HUES64 (cell line): ENCODE measurements around the gene LRRC74A.
"Not testable (repeated sequence)": the region's sequence is repeated elsewhere in the genome, so short reads cannot be mapped to it uniquely, and the experiment has no call there.

Experiments used
- H3K27ac ChIP-seq: 2 replicates; pipeline ENCODE4 v1.7.0; 2013; ENCODE audit warnings: low read depth, low read length, inconsistent platforms
- H3K27me3 ChIP-seq: 2 replicates; pipeline ENCODE4 v1.6.1; 2013; ENCODE audit warnings: mild to moderate bottlenecking, low read length; ENCODE audit not compliant: insufficient read depth
- H3K36me3 ChIP-seq: 2 replicates; pipeline ENCODE4 v1.6.1; 2013; ENCODE audit warnings: mild to moderate bottlenecking, low read length; ENCODE audit not compliant: insufficient read depth
- H3K4me1 ChIP-seq: 2 replicates; pipeline ENCODE4 v1.6.1; 2013; ENCODE audit warnings: mild to moderate bottlenecking, low read length, moderate library complexity; ENCODE audit not compliant: insufficient read depth
- H3K4me3 ChIP-seq: 2 replicates; pipeline ENCODE4 v1.5.1; 2013; ENCODE audit warnings: mild to moderate bottlenecking, low read length, moderate library complexity
- H3K9ac ChIP-seq: 2 replicates; pipeline ENCODE4 v1.6.1; 2013; ENCODE audit warnings: mild to moderate bottlenecking, low read depth, low read length
- H3K9me3 ChIP-seq: 2 replicates; pipeline ENCODE4 v1.6.1; 2013; ENCODE audit warnings: low read depth, low read length; ENCODE audit not compliant: insufficient read depth
- WGBS: fragments of 150-250, 120-280 bp; methylation state at CpG from one replicate; pipeline ENCODE4 v1.1.7; 2013; ENCODE audit warnings: missing lambda C conversion rate; 5-methylcytosine and 5-hydroxymethylcytosine counted together

The LRRC74A gene

DNA sequence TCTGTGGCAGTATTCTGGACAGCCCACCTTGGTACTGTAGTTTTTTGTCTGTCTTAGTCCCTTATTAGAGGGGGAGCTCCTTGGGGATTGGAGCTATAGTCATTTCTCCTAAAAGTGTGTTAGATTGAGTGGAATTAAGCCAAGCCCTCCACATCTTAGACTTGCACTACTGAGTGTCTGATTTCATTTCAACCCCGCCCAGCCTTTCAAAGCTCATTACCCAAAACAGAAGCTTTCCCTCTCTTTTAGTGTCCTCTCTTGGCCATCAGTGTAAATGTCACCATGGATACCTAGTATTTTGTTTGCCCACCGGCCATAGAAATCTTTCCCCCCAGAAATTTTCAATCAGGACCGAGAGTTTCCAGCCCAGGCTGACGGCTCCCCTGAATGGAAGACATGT, 74.5 kb downstream of the LRRC74A start:
- H3K4me3 ChIP-seq = no peak overlapping the region
- no peak overlapping the region for H3K9ac ChIP-seq
- no peaks in the 10 kb centered on the region for H3K27me3 ChIP-seq
- 95% methylated on average over 4 of the region's 4 CpGs for WGBS
- peaks cover 9% of the 10 kb centered on the region; the same call in 1 of the 2 replicates for H3K9me3 ChIP-seq
- no peaks in the 10 kb centered on the region for H3K36me3 ChIP-seq
- H3K27ac ChIP-seq = no peak overlapping the region
- peaks cover 9% of the 10 kb centered on the region for H3K4me1 ChIP-seq

DNA sequence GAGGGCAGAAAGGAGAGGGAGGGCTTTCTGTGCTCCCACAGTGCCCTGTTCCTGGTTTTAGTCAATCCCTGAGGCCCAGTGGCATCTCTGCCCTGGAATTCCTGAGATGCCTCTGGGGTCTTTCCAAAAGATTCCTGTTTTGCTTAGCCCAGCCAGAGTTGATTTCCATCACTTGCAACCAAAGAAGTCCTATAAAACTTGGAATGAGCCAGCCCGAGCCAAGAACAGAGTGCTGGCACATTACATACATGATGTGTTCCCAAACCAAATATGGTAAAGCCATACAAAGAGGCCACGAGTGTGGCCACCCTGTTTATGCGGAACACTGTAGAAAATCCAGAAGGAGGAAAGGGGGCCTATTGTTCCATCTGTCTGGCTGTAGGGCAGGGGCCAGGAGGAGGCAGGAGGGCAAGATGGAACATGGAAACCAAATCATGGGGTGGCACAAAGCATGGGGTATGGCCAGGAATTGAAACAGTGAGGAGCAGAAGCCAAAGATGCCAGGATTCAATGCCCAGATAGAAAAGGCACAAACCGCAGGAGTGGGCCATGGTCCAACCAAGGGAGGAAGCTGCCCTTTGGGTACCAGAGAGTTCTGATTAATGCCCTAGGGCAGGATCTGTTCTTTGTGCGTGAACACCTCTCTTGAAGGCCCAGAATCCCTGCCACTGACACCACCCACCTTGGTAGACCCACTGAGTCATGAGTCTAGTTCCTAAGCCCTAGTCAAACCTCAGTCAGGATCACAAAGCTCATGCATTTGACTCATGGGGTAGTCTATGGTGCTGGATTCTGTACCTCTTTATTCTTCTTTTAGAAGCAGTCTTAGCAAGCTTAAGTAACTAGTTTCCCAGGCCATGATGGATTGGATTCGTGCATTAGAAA, 75.2 kb downstream of the LRRC74A start:
- Histone ChIP-seq H3K27ac (no peak overlapping the region), H3K9ac (no peak overlapping the region), H3K9me3 (peaks cover 9% of the 10 kb centered on the region; the same call in 1 of the 2 replicates), H3K4me3 (no peak overlapping the region), H3K27me3 (no peaks in the 10 kb centered on the region), H3K36me3 (no peaks in the 10 kb centered on the region), H3K4me1 (peaks cover 9% of the 10 kb centered on the region)
- whole genome bisulfite sequencing = 88% methylated on average over 6 of the region's 6 CpGs

DNA sequence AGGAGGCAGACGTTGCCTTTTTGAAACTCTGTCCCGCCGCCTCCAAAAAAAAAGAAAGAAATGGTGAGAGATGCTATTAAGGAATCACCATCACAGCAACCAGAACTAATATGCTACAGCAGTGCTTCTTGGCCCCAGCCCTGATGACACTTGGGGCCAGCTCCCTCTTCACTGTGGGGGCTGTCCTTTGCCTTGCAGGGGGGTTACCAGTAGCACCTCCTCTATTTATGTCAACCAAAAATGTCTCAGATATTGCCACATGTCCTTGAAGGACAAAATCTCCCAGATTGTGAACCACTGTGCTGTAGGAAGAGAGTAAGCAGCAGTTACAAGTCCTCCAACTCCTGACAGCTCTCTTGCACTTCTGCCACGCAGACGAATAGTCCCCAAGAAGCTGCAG, 76.4 kb downstream of the LRRC74A start:
- H3K9me3 ChIP-seq = peaks cover 9% of the 10 kb centered on the region; the same call in 1 of the 2 replicates
- no peak overlapping the region for H3K9ac ChIP-seq
- no peaks in the 10 kb centered on the region for H3K27me3 ChIP-seq
- peaks cover 9% of the 10 kb centered on the region for H3K4me1 ChIP-seq
- no peaks in the 10 kb centered on the region for H3K36me3 ChIP-seq
- 83% methylated on average over 5 of the region's 5 CpGs for WGBS
- no peak overlapping the region for H3K27ac ChIP-seq
- H3K4me3 ChIP-seq = no peak overlapping the region

DNA sequence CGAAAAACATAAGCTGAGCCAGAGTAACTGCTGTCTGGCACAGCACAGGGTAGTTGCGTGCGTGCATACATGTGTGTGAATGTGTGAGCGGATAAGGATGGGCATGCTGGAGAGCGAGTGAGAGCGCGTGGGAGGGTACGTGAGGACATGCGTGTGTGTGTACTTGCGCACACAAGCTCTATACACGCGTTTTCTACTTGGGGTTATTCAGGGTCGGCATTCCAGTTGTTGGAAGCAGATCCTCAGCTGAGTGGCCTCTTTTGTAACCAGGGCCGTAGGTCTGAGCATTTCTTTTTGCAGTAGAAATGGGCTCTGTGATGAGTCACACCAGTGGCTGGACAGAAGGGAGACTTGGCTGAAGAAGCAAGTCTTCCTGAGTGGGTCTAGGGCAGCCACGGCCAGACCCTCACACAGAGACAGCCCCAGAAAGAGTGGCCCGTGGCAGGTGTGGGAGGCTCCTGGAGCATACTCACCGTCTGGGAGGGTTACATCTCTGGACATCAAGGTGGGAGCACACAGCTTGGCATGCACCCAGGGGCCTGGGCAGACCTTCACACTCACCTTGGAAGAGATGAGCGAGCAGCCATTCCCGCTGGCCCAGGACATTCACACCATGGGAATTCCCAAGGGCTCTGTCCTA, 78.0 kb downstream of the LRRC74A start:
- Histone ChIP-seq H3K4me1 (peaks cover 9% of the 10 kb centered on the region), H3K27ac (no peak overlapping the region), H3K9me3 (peaks cover 5% of the 10 kb centered on the region; the same call in 1 of the 2 replicates), H3K36me3 (no peaks in the 10 kb centered on the region), H3K27me3 (no peaks in the 10 kb centered on the region), H3K4me3 (no peak overlapping the region), H3K9ac (no peak overlapping the region)
- WGBS = 91% methylated on average over 19 of the region's 19 CpGs

DNA sequence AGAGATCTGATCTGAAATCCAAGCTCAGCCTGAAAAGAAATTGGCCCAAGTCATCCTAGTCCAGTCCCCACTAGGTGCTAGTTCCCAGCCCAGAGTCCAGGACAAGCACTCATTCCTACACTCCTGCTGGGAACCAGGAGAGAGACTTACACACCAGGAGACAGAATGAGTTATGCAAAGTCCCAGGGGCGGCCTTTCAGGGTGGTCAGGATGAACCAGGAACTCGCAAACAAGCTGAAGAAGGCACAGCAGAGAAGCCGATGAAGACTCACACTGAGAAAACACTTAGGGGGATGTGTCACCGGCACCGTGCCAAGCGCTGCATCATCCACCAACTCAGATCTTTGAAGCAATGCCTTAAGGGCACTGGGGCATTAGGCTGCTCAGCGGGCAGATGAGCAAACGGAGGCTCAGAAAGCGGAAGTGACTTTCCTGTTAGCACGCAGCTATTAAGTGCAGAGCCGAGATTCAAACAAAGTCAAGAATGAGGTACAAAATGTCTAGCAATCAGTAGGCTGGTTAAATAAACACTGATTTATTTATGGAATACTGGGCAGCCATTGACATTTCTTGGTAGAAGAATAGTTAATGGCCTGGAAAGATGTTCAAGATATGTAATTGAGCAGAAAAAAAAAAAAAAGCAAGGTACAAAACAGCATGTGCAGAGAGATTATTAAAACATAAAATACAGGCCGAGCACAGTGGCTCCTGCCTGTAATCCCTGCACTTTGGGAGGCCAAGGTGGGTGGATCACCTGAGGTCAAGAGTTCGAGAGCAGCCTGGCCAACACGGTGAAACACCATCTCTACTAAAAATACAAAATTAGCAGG, 78.7 kb downstream of the LRRC74A start:
- Histone ChIP-seq H3K4me3 (no peak overlapping the region), H3K27ac (no peak overlapping the region)

DNA sequence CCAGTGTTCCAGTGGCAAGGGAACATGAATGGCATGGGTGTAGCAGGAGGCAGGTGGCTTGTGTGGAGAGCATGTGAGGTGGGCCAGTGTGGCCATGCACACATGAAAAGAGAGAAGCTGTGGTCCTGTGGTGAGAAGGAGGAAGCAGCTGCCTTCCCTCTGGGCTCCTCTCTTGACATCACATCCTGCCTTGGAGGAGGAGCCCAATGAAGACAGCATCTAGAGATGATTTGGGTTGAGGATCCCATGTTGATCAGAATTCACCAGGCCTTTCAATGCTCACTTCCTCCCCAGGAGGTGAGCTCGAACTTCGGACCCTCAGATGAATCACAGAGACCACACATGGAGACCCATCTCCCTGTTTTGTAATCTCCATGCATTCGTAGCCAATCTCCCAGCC, 82.6 kb downstream of the LRRC74A start:
- WGBS = 77% methylated on average over 3 of the region's 3 CpGs
- Histone ChIP-seq H3K9ac (no peak overlapping the region), H3K27ac (no peak overlapping the region), H3K4me3 (no peak overlapping the region), H3K9me3 (no peaks in the 10 kb centered on the region), H3K36me3 (no peaks in the 10 kb centered on the region), H3K4me1 (peaks cover 9% of the 10 kb centered on the region), H3K27me3 (no peaks in the 10 kb centered on the region)

More for the DNA sequence above, 78.7 kb downstream of the LRRC74A start:
- Histone ChIP-seq H3K9ac (no peak overlapping the region), H3K36me3 (no peaks in the 10 kb centered on the region), H3K9me3 (0 out of 2 replicates have a peak, but pooled peaks cover 3% of the 10 kb centered on the region), H3K27me3 (no peaks in the 10 kb centered on the region), H3K4me1 (peaks cover 9% of the 10 kb centered on the region)
- WGBS = 41% methylated on average over 14 of the region's 14 CpGs

DNA sequence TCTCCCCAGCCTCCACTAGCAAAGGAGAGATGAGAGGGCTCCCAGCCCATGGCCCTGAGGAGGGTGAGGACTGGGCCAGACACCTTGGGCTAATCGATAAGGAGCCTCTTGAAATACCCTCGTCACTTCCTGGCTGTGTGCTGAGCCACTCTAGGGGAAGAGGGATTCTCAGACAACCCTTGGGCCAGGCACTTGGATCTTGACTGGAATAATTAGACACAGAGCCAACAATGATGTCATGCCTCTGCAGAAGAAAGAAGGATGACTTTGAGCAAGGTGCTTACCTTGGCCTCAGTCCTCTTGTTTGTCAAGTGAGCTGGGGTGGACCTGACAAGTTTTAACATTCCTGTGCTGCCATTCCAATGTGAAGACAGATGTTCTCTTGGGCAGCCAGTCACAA, 83.1 kb downstream of the LRRC74A start:
- H3K4me3 ChIP-seq = no peak overlapping the region
- H3K4me1 ChIP-seq = peaks cover 9% of the 10 kb centered on the region
- H3K27ac ChIP-seq = no peak overlapping the region
- H3K36me3 ChIP-seq = no peaks in the 10 kb centered on the region
- H3K9me3 ChIP-seq = no peaks in the 10 kb centered on the region
- no peak overlapping the region for H3K9ac ChIP-seq
- H3K27me3 ChIP-seq = no peaks in the 10 kb centered on the region
- 96% methylated on average over 2 of the region's 2 CpGs for WGBS

DNA sequence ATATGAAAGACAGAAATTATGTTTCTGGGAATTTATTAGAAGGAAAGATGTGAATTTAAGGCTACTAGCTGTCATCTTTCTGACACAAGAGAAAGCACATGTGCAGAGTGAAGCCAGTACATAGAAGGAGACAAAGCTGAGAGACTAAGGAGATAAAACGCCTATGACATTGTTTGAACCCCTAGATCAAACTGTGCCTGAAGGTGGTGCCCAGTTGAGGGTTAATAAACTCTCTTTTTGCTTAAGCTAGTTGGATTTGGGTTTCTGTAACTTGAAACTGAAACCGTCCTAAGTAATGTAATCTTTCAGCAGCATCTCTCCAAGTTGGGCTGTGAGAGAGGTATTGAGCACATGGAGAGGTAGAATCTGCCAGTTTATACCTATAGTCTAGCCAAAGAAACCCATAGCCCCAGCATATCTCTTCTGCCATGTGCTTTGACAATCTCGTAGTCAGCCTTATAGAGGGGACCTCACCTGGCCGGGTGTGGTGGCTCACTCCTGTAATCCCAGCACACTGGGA, 84.2 kb downstream of the LRRC74A start:
- Histone ChIP-seq H3K9ac (no peak overlapping the region), H3K27me3 (no peaks in the 10 kb centered on the region), H3K4me1 (no peaks in the 10 kb centered on the region), H3K4me3 (no peak overlapping the region), H3K36me3 (no peaks in the 10 kb centered on the region), H3K9me3 (no peaks in the 10 kb centered on the region), H3K27ac (no peak overlapping the region)
- 88% methylated on average over 4 of the region's 4 CpGs for WGBS

DNA sequence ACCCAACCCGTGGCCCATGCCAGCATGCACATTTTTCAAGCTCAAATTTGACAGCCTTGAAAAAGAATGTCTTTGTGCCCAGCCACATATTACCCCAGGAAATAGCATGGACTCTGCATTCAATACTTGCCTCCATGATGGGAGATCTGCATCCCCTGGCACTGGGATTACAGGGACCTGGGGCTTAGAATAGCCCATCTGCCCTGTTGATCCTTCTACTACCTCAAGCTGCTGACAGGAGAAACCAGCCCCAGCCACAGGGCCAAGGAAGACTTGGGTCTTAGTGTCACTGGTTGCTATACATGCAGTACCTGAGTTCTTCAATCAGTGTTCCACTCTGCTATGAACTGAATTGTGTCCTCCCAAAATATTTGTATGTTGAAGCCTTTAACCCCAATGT, 85.3 kb downstream of the LRRC74A start:
- no peak overlapping the region for H3K27ac ChIP-seq
- no peaks in the 10 kb centered on the region for H3K36me3 ChIP-seq
- H3K9me3 ChIP-seq = no peaks in the 10 kb centered on the region
- WGBS = 83% methylated on average over 1 of the region's 1 CpG
- no peaks in the 10 kb centered on the region for H3K27me3 ChIP-seq
- no peaks in the 10 kb centered on the region for H3K4me1 ChIP-seq
- H3K9ac ChIP-seq = no peak overlapping the region
- no peak overlapping the region for H3K4me3 ChIP-seq

DNA sequence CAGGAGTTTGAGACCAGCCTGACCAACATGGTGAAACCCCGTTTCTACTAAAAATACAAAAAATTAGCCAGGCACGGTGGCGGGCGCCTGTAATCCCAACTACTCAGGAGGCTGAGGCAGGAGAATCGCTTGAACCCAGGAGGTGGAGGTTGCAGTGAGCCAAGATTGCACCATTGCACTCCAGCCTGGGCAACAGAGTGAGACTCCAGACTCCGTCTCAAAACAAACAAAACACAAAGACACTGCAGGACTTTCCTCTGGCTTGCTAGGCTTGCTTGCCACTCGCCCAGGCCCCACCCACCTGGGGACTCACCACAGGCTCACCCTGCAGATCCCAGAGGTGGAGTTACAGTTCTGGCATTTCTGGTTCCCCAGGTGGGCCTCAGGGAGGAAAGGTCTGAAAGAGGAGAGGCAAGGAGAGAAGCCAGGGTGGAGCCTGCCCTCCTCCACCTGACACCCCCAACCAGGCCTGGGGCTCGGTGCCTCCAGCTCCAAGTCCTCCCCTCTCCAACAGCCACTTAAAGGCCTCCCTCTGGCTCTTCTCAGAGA, 88.4 kb downstream of the LRRC74A start:
- not testable (repeated sequence) for H3K9ac ChIP-seq, H3K27ac ChIP-seq, H3K36me3 ChIP-seq, H3K4me3 ChIP-seq, H3K27me3 ChIP-seq, H3K9me3 ChIP-seq
- 86% methylated on average over 7 of the region's 8 CpGs for WGBS
- peaks cover 27% of the 10 kb centered on the region for H3K4me1 ChIP-seq
